ENCODE data around the gene MS4A10. TPM values are rescaled to one million over a fixed set of nuclear protein-coding genes. Genes with fewer than 3 reads are reported as not detected.

MS4A10 gene
- total and polyA plus RNA-seq, 2 experiments from 2014 or later = 0.21 to 0.47 TPM

DNA sequence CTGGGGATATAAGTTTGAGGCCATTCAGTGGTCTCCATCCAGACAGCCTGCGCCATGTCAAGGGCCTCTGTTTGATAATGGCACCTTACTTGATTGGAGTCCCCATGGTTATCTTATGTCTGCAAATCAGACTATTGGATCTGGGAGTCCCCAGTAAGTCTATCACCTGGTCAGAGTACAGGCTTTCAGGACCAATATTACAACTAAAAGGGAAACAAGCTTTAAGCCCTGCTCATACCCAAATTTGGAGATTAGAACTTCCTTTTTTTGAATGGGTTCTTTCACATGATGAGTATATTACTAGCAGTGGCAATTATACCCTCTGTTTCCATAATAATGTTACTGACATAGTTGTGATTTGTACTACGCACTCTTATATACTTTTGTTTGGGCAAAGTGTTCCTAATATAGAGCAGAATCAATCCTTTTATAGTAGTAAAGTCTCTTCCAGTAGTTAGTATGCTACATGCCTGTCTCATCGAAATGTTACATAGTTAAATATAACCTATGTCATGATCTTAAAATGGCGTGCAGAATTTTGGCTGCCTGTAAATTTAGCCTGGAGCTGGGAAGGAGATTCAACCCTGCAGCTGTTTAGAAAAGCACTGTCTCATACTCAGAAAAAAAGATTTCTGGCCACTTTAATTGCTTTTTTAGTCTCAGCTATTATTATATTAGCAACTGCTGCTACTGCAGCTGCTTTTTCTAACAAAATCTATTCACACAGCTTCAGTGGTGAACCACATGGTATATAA lies 23.5 kb upstream of the MS4A10 start:
- Histone ChIP-seq H3K4me2 (no peak overlapping the region), H3K9me3 (ENCODE audit: low read depth) (no peaks in the 10 kb centered on the region), H3K27ac (peak overlapping the region; percentile 82), H3K4me3 (no peak overlapping the region), H4K20me1 (ENCODE audit: insufficient read depth, poor library complexity, severe bottlenecking) (no peaks in the 10 kb centered on the region), H3K27me3 (no peaks in the 10 kb centered on the region), H3K4me1 (ENCODE audit: insufficient read depth) (peaks cover 8% of the 10 kb centered on the region), H2AFZ (no peak overlapping the region), H3K79me2 (no peaks in the 10 kb centered on the region), H3K9me2 (replicated peaks; ENCODE audit: insufficient read depth) (no peaks in the 10 kb centered on the region), H3K36me3 (replicated peaks; ENCODE audit: insufficient read depth, low read depth) (no peaks in the 10 kb centered on the region)
- DNase-seq (ENCODE audit: low spot score) = no peak
- WGBS (ENCODE audit: low lambda C conversion rate, missing lambda C conversion rate) = 83% methylated on average over 4 of the region's 4 CpGs
- TF ChIP-seq EZH2phosphoT487 (IDR thresholded peaks at IDR 0.05; ENCODE audit: low read depth, severe bottlenecking, unreplicated experiment) (no peak), EZH2 (IDR thresholded peaks at IDR 0.05; ENCODE audit: borderline replicate concordance) (no peak)
- TF ChIP-seq, protein P1, sequence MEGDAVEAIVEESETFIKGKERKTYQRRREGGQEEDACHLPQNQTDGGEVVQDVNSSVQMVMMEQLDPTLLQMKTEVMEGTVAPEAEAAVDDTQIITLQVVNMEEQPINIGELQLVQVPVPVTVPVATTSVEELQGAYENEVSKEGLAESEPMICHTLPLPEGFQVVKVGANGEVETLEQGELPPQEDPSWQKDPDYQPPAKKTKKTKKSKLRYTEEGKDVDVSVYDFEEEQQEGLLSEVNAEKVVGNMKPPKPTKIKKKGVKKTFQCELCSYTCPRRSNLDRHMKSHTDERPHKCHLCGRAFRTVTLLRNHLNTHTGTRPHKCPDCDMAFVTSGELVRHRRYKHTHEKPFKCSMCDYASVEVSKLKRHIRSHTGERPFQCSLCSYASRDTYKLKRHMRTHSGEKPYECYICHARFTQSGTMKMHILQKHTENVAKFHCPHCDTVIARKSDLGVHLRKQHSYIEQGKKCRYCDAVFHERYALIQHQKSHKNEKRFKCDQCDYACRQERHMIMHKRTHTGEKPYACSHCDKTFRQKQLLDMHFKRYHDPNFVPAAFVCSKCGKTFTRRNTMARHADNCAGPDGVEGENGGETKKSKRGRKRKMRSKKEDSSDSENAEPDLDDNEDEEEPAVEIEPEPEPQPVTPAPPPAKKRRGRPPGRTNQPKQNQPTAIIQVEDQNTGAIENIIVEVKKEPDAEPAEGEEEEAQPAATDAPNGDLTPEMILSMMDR (IDR thresholded peaks at IDR 0.05; ENCODE audit: poor library complexity) = no peak

DNA sequence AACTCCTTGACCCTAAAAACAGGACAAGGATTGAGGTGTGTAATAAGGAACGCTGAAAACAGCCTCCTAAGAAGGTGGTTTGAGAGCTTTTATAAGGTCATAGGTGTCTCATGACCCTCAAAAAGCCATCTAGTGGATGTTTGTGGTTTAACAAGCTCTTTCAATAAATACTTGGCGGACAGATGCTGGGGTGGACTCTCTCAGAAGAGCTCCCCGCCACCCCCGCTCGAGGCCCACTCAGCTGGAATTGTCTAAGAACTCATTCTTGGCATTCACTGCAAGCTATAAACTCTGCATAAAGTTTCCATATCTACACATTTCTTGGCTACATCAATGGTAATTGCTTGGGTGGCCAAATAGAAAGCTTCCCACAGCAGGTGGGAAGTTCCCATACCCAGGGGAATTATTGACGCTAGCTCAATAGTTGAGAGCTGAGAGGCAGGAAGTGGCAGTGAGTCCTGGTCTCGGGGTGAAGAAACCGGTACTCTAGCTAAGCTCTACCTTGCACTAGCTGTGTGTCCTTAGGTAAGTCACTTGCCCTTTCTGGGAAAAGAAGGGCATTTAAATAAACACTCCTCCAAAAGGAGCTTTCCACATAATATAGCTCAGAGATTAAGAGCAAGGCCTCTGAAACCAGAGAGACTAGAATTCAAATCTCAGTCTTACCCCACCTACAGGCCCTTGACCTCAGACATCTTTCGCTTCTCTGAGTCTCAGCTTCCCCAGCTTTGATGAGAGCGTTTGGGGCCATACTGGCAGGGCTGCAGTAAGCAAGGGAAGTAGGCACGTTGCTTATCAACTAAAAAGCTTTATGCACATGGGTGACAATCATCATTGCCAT lies 22.1 kb upstream of the MS4A10 start:
- H3K36me3 ChIP-seq (replicated peaks; ENCODE audit: insufficient read depth, low read depth) = no peaks in the 10 kb centered on the region
- WGBS (ENCODE audit: low lambda C conversion rate, missing lambda C conversion rate) = 61% methylated on average over 11 of the region's 11 CpGs
- DNase-seq (ENCODE audit: low spot score) = peak; percentile 48
- no peak overlapping the region for H3K4me3 ChIP-seq
- H3K27me3 ChIP-seq = no peaks in the 10 kb centered on the region
- no peaks in the 10 kb centered on the region for H3K9me2 ChIP-seq (replicated peaks; ENCODE audit: insufficient read depth)
- H3K9me3 ChIP-seq (ENCODE audit: low read depth) = no peaks in the 10 kb centered on the region
- H3K4me1 ChIP-seq (ENCODE audit: insufficient read depth) = peaks cover 8% of the 10 kb centered on the region
- TF ChIP-seq EZH2 (IDR thresholded peaks at IDR 0.05; ENCODE audit: borderline replicate concordance) = no peak
- TF ChIP-seq, protein P1 (IDR thresholded peaks at IDR 0.05; ENCODE audit: poor library complexity) = peak; percentile 17
- no peak for TF ChIP-seq EZH2phosphoT487 (IDR thresholded peaks at IDR 0.05; ENCODE audit: low read depth, severe bottlenecking, unreplicated experiment)
- no peaks in the 10 kb centered on the region for H4K20me1 ChIP-seq (ENCODE audit: insufficient read depth, poor library complexity, severe bottlenecking)
- no peak overlapping the region for H2AFZ ChIP-seq
- no peaks in the 10 kb centered on the region for H3K79me2 ChIP-seq
- H3K4me2 ChIP-seq = no peak overlapping the region
- H3K27ac ChIP-seq = no peak overlapping the region

DNA sequence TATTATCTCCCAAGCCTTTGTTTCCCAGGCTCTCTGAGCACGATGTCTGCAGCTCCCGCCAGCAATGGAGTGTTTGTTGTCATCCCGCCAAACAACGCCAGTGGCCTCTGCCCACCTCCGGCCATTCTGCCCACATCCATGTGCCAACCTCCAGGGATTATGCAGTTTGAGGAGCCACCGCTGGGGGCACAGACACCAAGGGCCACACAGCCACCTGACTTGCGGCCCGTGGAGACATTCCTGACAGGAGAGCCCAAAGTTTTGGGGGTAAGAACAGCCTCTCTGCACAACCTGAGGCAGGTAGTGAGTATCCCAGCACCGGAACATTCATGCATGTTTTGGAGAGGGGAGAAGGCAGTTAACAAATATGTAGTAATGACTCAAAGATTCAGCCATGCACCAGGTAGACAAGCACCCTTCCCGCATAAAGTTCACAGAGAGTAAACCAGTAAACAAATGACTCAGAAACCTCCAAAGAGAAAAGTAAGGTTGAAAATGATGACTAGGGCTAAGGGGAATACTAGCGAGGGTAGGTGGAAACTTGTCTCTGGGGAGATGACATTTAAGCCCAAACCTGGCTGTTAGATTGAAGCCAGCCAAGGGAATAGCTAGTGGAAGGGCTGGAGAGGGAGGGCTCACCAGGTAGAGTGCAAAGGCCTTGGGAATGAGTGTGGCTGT lies 21.3 kb upstream of the MS4A10 start:
- TF ChIP-seq EZH2phosphoT487 (IDR thresholded peaks at IDR 0.05; ENCODE audit: low read depth, severe bottlenecking, unreplicated experiment) (no peak), EZH2 (IDR thresholded peaks at IDR 0.05; ENCODE audit: borderline replicate concordance) (no peak)
- TF ChIP-seq, protein P1 (IDR thresholded peaks at IDR 0.05; ENCODE audit: poor library complexity) = no peak
- Histone ChIP-seq H3K27ac (no peak overlapping the region), H4K20me1 (ENCODE audit: insufficient read depth, poor library complexity, severe bottlenecking) (no peaks in the 10 kb centered on the region), H3K4me3 (no peak overlapping the region), H3K36me3 (replicated peaks; ENCODE audit: insufficient read depth, low read depth) (no peaks in the 10 kb centered on the region), H3K79me2 (no peaks in the 10 kb centered on the region), H2AFZ (no peak overlapping the region), H3K4me1 (ENCODE audit: insufficient read depth) (peaks cover under 1% of the 10 kb centered on the region), H3K27me3 (no peaks in the 10 kb centered on the region), H3K4me2 (no peak overlapping the region), H3K9me3 (ENCODE audit: low read depth) (no peaks in the 10 kb centered on the region), H3K9me2 (replicated peaks; ENCODE audit: insufficient read depth) (no peaks in the 10 kb centered on the region)
- DNase-seq (ENCODE audit: low spot score) = no peak
- WGBS (ENCODE audit: low lambda C conversion rate, missing lambda C conversion rate) = 86% methylated on average over 11 of the region's 11 CpGs
